Body of pancreas (tissue), 4 donors: ENCODE data around the gene FOXO6.

ENCODE experiments used
- POLR2A ChIP-seq, 3 donors: fragments of 450-650 bp; IDR thresholded peaks; one replicate each; pipeline ENCODE4 v1.6.1; 2016; ENCODE audit warnings: antibody characterized with exemption in 3 of 3, mild to moderate bottlenecking in 2 of 3
- TF ChIP-seq, protein P1 (sequence below), 7 experiments: fragments of 450-650 bp in 4 of 7; fragments of 200-600 bp in 3 of 7; sonication (generic) in 3 of 7; IDR thresholded peaks; one replicate each; pipeline ENCODE4 v1.5.1; 2016 to 2019; ENCODE audit warnings: antibody characterized with exemption in 7 of 7

DNA sequence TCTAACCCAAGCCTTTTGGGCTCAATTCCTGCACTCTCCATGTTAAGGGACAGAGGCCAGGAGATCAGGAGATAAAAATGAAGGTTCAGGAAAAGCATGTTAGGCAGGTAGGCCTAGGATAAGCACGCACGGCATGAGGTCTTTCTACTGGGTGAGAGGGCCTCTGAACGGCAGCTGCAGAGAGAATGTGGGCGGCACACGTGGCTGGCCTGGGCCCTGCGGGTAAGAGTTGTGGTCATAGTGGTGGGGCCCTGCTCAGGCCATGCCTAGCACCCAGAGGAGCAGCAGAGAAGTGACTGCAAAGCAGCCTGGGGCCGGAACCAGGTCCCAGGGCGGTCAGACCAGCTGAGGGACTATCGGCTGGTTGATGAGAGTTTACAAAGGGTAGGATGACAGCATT lies 7.5 kb upstream of the FOXO6 start:
- TF ChIP-seq, protein P1, sequence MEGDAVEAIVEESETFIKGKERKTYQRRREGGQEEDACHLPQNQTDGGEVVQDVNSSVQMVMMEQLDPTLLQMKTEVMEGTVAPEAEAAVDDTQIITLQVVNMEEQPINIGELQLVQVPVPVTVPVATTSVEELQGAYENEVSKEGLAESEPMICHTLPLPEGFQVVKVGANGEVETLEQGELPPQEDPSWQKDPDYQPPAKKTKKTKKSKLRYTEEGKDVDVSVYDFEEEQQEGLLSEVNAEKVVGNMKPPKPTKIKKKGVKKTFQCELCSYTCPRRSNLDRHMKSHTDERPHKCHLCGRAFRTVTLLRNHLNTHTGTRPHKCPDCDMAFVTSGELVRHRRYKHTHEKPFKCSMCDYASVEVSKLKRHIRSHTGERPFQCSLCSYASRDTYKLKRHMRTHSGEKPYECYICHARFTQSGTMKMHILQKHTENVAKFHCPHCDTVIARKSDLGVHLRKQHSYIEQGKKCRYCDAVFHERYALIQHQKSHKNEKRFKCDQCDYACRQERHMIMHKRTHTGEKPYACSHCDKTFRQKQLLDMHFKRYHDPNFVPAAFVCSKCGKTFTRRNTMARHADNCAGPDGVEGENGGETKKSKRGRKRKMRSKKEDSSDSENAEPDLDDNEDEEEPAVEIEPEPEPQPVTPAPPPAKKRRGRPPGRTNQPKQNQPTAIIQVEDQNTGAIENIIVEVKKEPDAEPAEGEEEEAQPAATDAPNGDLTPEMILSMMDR (IDR thresholded peaks at IDR 0.05): no peak
- TF ChIP-seq POLR2A (IDR thresholded peaks at IDR 0.05): no peak
